Prostate gland (tissue), 2 donors: ENCODE data around the gene ZNF140. TPM values are rescaled to one million over a fixed set of nuclear protein-coding genes. Genes with fewer than 3 reads are reported as not detected.

Experiments
- DNase-seq: peaks from one replicate; pipeline ENCODE4 v3.0.0-alpha.2; 2019; ENCODE audit warnings: low spot score
- H3K27ac ChIP-seq, 2 donors: fragments of 200-600 bp; sonication (generic); 2 replicates each; pipeline ENCODE4 v1.5.1; 2017 to 2019
- H3K27me3 ChIP-seq: fragments of 200-600 bp; sonication (generic); replicated peaks from 2 replicates; pipeline ENCODE4 v1.5.1; 2019; ENCODE audit not compliant: insufficient read depth
- H3K36me3 ChIP-seq, 2 donors: fragments of 200-600 bp; sonication (generic); 1 replicate in 1 of 2; 2 replicates in 1 of 2; pipeline versions ENCODE4 v1.5.1 to v1.8.1; 2017 to 2019
- H3K4me1 ChIP-seq: fragments of 200-600 bp; sonication (generic); replicated peaks from 2 replicates; pipeline ENCODE4 v1.5.1; 2019
- H3K4me3 ChIP-seq, 2 donors: fragments of 200-600 bp; sonication (generic); 2 replicates each; pipeline ENCODE4 v1.5.1; 2017 to 2019
- H3K9me3 ChIP-seq: fragments of 200-600 bp; sonication (generic); 2 replicates; pipeline ENCODE4 v1.5.1; 2017
- POLR2A ChIP-seq: fragments of 450-650 bp; IDR thresholded peaks from one replicate; pipeline ENCODE4 v1.6.1; 2016; ENCODE audit warnings: antibody characterized with exemption, mild to moderate bottlenecking
- POLR2AphosphoS5 ChIP-seq: sonication (generic); formaldehyde crosslinking; IDR thresholded peaks from one replicate; pipeline ENCODE4 v1.6.1; 2017; ENCODE audit warnings: antibody characterized with exemption
- WGBS: methylation state at CpG from one replicate; pipeline ENCODE4 v1.1.5; 2018; 5-methylcytosine and 5-hydroxymethylcytosine counted together
- intact Hi-C: fragments of 100-400 bp; cut with DNase I; formaldehyde crosslinking; loops from one replicate; pipeline ENCODE4 v1.14.2; 2022
- total RNA-seq, 2 donors: library from RNA; depleted of rRNA; stranded (reverse); fragments of >200 nt; gene quantifications; one replicate each; pipeline ENCODE4 v1.1.0, GENCODE V29; 2016
- TF ChIP-seq, protein P1 (sequence below), 4 experiments: fragments of 200-600 bp in 2 of 4; fragments of 450-650 bp in 2 of 4; sonication (generic) in 2 of 4; IDR thresholded peaks; 1 replicate in 3 of 4; 2 replicates in 1 of 4; pipeline ENCODE4 v1.5.1; 2016 to 2019; ENCODE audit warnings: antibody characterized with exemption in 4 of 4, mild to moderate bottlenecking in 2 of 4, moderate library complexity in 2 of 4

The ZNF140 gene
- total RNA-seq, 2 donors from 2014 or later, result 18.2 to 23.7 TPM

DNA sequence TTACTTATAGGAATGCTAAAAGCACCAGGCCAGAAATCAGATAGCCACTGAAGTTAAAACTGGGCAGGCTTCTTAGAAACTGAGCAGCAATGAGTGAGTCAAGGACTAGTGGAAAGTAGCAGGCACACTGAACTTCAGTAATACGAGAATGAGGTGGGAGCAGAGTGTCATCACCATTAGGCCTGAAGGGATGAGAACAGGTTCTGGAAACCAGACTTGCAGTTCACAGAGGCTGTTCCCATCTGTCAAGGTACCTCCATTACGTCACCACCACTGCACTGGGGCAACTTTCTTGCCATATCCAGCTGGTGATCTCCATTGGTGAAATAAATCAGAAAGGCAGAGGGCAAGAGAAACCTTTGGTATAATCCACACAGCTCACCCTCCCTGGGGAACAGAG is 65.3 kb downstream of the ZNF140 start:
- Histone ChIP-seq H3K9me3 (no peaks in the 10 kb centered on the region), H3K4me3 (no peak overlapping the region), H3K27me3 (no peaks in the 10 kb centered on the region), H3K36me3 (peaks cover 2 to 13% of the 10 kb centered on the region in 2 donors), H3K4me1 (no peaks in the 10 kb centered on the region), H3K27ac (no peak overlapping the region)
- intact Hi-C loops, result no loop called here
- 98% methylated on average over 2 of the region's 2 CpGs for WGBS
- TF ChIP-seq POLR2AphosphoS5, result no peak
- no peak for TF ChIP-seq POLR2A
- TF ChIP-seq, protein P1, sequence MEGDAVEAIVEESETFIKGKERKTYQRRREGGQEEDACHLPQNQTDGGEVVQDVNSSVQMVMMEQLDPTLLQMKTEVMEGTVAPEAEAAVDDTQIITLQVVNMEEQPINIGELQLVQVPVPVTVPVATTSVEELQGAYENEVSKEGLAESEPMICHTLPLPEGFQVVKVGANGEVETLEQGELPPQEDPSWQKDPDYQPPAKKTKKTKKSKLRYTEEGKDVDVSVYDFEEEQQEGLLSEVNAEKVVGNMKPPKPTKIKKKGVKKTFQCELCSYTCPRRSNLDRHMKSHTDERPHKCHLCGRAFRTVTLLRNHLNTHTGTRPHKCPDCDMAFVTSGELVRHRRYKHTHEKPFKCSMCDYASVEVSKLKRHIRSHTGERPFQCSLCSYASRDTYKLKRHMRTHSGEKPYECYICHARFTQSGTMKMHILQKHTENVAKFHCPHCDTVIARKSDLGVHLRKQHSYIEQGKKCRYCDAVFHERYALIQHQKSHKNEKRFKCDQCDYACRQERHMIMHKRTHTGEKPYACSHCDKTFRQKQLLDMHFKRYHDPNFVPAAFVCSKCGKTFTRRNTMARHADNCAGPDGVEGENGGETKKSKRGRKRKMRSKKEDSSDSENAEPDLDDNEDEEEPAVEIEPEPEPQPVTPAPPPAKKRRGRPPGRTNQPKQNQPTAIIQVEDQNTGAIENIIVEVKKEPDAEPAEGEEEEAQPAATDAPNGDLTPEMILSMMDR (IDR thresholded peaks at IDR 0.05), result no peak
- no peak for DNase-seq

DNA sequence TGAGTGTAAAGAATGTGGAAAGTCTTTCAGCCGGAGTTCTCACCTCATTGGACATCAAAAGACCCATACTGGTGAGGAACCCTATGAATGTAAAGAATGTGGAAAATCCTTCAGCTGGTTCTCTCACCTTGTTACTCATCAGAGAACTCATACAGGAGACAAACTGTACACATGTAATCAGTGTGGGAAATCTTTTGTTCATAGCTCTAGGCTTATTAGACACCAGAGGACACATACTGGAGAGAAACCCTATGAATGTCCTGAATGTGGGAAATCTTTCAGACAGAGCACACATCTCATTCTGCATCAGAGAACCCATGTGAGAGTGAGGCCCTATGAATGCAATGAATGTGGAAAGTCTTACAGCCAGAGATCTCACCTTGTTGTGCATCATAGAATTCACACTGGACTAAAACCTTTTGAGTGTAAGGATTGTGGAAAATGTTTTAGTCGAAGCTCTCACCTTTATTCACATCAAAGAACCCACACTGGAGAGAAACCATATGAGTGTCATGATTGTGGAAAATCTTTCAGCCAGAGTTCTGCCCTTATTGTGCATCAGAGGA is 75.5 kb downstream of the ZNF140 start:
- Histone ChIP-seq H3K4me3 (no peak overlapping the region), H3K4me1 (no peaks in the 10 kb centered on the region), H3K27me3 (no peaks in the 10 kb centered on the region), H3K36me3 (peaks cover 30 to 39% of the 10 kb centered on the region in 2 donors), H3K27ac (no peak overlapping the region), H3K9me3 (peaks cover 6% of the 10 kb centered on the region)
- TF ChIP-seq, protein P1 (IDR thresholded peaks at IDR 0.05), result no peak
- no peak for TF ChIP-seq POLR2A
- no peak for TF ChIP-seq POLR2AphosphoS5
- 91% methylated on average over 2 of the region's 2 CpGs for WGBS
- no peak for DNase-seq
- intact Hi-C loops, result no loop called here

Other genes with a start within 250 kb of the ZNF140 start
- gene CHFR, start 193.3 kb upstream of the ZNF140 start, total RNA-seq, result 10 to 100 TPM; 18.7 to 52.3 TPM
- 10 to 100 TPM in 1 of 2 donors, 1 to 10 TPM in 1; 9.6 to 12.7 TPM for gene ZNF605, start 124.6 kb upstream of the ZNF140 start, total RNA-seq
- gene ZNF26, start 94.6 kb upstream of the ZNF140 start, total RNA-seq, result 10 to 100 TPM; 14.2 to 17.0 TPM
- 10 to 100 TPM; 22.2 to 52.0 TPM for gene ZNF84, start 43.4 kb upstream of the ZNF140 start, total RNA-seq
- 1 to 10 TPM; 1.9 to 3.0 TPM for gene ZNF891, start 49.4 kb downstream of the ZNF140 start, total RNA-seq
- 10 to 100 TPM; 11.6 to 20.3 TPM for gene ZNF10, start 49.7 kb downstream of the ZNF140 start, total RNA-seq
- 10 to 100 TPM; 22.6 to 33.2 TPM for gene ZNF268, start 100.6 kb downstream of the ZNF140 start, total RNA-seq
- gene ANHX, start 155.0 kb downstream of the ZNF140 start, total RNA-seq, result 1 to 10 TPM in 1 of 2 donors, not detected in 1; 6.1 TPM